Keratinocyte (primary cell): Measurements from ENCODE around the gene RHOB. TPM values are rescaled to one million over a fixed set of nuclear protein-coding genes. Genes with fewer than 3 reads are reported as not detected.
"Not testable (repeated sequence)": the region's sequence is repeated elsewhere in the genome, so short reads cannot be mapped to it uniquely, and the experiment has no call there.

Experiments
- DNase-seq: peaks from one replicate; pipeline ENCODE4 v3.0.0-alpha.2; 2011; ENCODE audit warnings: low read depth, missing footprints, low spot score
- FAIRE-seq: peaks from 2 replicates; lab custom pipeline; 2011; peaks lifted over from hg19 to GRCh38; lab: Jason Lieb, UNC
- H2AFZ ChIP-seq: 2 replicates; pipeline ENCODE4 v1.6.0; 2012; ENCODE audit warnings: low read length, control low read depth, inconsistent platforms; ENCODE audit not compliant: control insufficient read depth
- H3K27ac ChIP-seq: 2 replicates; pipeline ENCODE4 v1.5.1; 2011; ENCODE audit warnings: low read length; ENCODE audit not compliant: control insufficient read depth, insufficient read depth
- H3K27me3 ChIP-seq: 3 replicates; pipeline ENCODE4 v1.6.0; 2011; ENCODE audit warnings: low read length; ENCODE audit not compliant: control insufficient read depth, insufficient read depth; ENCODE audit errors: extremely low read depth
- H3K36me3 ChIP-seq, 2 experiments: 2 replicates in 1 of 2; 3 replicates in 1 of 2; pipeline ENCODE4 v1.5.1; 2011; ENCODE audit warnings: low read length in 2 of 2, mild to moderate bottlenecking in 1 of 2; ENCODE audit not compliant: control insufficient read depth in 2 of 2, insufficient read depth in 2 of 2; ENCODE audit errors: extremely low read depth in 1 of 2
- H3K4me1 ChIP-seq: 3 replicates; pipeline ENCODE4 v1.5.1; 2011; ENCODE audit warnings: low read length; ENCODE audit not compliant: control insufficient read depth, insufficient read depth; ENCODE audit errors: extremely low read depth
- H3K4me2 ChIP-seq: 3 replicates; pipeline ENCODE4 v1.6.0; 2011; ENCODE audit warnings: low read depth, low read length; ENCODE audit not compliant: control insufficient read depth, insufficient read depth; ENCODE audit errors: extremely low read depth
- H3K4me3 ChIP-seq, 3 experiments: fragments of 200-600 bp in 1 of 3; sonication (generic) in 1 of 3; 2 replicates in 2 of 3; 3 replicates in 1 of 3; pipeline ENCODE4 v1.5.1; 2011 to 2016; ENCODE audit warnings: low read length in 3 of 3, mild to moderate bottlenecking in 3 of 3, control low read depth in 2 of 3, inconsistent platforms in 1 of 3, low read depth in 1 of 3, mixed read lengths in 1 of 3, mixed run types in 1 of 3, moderate library complexity in 1 of 3; ENCODE audit not compliant: control insufficient read depth in 2 of 3, insufficient read depth in 2 of 3; ENCODE audit errors: extremely low read depth in 1 of 3
- H3K79me2 ChIP-seq: 2 replicates; pipeline ENCODE4 v1.6.0; 2012; ENCODE audit warnings: low read length; ENCODE audit not compliant: control insufficient read depth, insufficient read depth
- H3K9ac ChIP-seq: 3 replicates; pipeline ENCODE4 v1.6.0; 2011; ENCODE audit warnings: low read length; ENCODE audit not compliant: control insufficient read depth, insufficient read depth; ENCODE audit errors: extremely low read depth
- H3K9me1 ChIP-seq: 3 replicates; pipeline ENCODE4 v1.6.0; 2011; ENCODE audit warnings: low read length; ENCODE audit not compliant: control insufficient read depth, insufficient read depth; ENCODE audit errors: extremely low read depth
- H3K9me3 ChIP-seq: 2 replicates; pipeline ENCODE4 v1.5.1; 2012; ENCODE audit warnings: low read depth, low read length; ENCODE audit not compliant: control insufficient read depth
- H4K20me1 ChIP-seq: 3 replicates; pipeline ENCODE4 v1.6.0; 2011; ENCODE audit warnings: low read length; ENCODE audit not compliant: control insufficient read depth, insufficient read depth; ENCODE audit errors: extremely low read depth
- EZH2 ChIP-seq: IDR thresholded peaks from one replicate; pipeline ENCODE4 v1.6.1; 2012; ENCODE audit warnings: inconsistent platforms, mild to moderate bottlenecking, low read length, moderate library complexity
- dilution Hi-C: fragments of 300-500 bp; cut with MboI; formaldehyde crosslinking; loops from one replicate; pipeline ENCODE4 v1.7.0; 2020; ENCODE audit warnings: low sequenced_read_pairs; ENCODE audit not compliant: extremely low pct_ligation_motif_present
- polyA plus RNA-seq, 5 experiments: library from polyadenylated mRNA; depleted of rRNA in 3 of 5; stranded (reverse) in 3 of 5; stranded (forward) in 1 of 5; unstranded in 1 of 5; fragments of >200 nt; gene quantifications; 1 replicate in 1 of 5; 2 replicates in 3 of 5; 3 replicates in 1 of 5; pipeline versions ENCODE4 v1.2.1 to v1.2.3, GENCODE V29; 2011 to 2012; ENCODE audit warnings: missing spikeins in 2 of 5, low read depth in 1 of 5, low replicate concordance in 1 of 5
- TF ChIP-seq, protein P1 (sequence below), 3 experiments: IDR thresholded peaks in 1 of 3; conservative IDR thresholded peaks in 1 of 3; optimal IDR thresholded peaks in 1 of 3; 2 replicates in 2 of 3; 3 replicates in 1 of 3; pipeline versions ENCODE3 to v1.5.1; 2011; ENCODE audit warnings: low read length in 3 of 3, mild to moderate bottlenecking in 3 of 3, moderate library complexity in 2 of 3, control low read depth in 1 of 3, inconsistent platforms in 1 of 3; ENCODE audit not compliant: insufficient read depth in 2 of 3; ENCODE audit errors: extremely low read depth in 1 of 3

The RHOB gene
- polyA plus RNA-seq, 1 donor (not counting 4 experiments of a cell fraction or from before 2014, with no cell fraction given) = 23.6 TPM

DNA sequence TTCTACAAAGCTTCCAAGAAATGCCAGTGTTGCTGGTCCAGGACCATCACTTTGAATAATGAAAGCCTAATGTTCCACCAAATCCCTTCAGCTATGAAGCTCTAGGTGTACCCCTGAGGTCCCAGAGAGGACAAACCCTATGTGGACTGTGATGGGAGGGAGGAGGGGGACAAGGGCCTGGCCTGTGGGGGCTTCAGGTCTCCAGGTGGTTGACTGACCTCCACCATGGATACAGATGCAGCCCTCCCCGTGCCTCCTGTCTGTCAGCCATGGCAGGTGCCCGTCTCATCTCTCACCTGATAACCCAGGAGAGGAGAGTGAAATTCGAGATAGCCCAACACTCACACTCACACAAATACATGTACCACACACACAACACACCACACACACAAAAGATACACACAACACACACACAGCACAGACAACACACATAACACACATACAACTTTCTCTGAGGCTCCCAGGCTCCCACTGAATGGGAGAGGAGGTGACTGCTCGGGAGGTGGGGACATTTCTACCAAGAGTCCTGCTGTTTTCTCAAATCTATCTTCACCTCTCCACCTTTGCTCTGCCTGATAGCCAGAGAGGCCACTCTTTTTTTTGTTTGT lies 12.8 kb upstream of the RHOB start:
- dilution Hi-C loops = no loop called here
- Histone ChIP-seq H3K27ac (no peak overlapping the region), H3K27me3 (no peaks in the 10 kb centered on the region), H3K4me1 (peaks cover 28% of the 10 kb centered on the region), H3K9me3 (no peaks in the 10 kb centered on the region), H3K9me1 (no peaks in the 10 kb centered on the region), H3K4me3 (no peak overlapping the region), H3K79me2 (no peaks in the 10 kb centered on the region), H3K4me2 (no peak overlapping the region), H4K20me1 (no peaks in the 10 kb centered on the region), H3K9ac (no peak overlapping the region), H3K36me3 (no peaks in the 10 kb centered on the region), H2AFZ (no peak overlapping the region)
- no peak for FAIRE-seq
- DNase-seq = no peak
- TF ChIP-seq, protein P1, sequence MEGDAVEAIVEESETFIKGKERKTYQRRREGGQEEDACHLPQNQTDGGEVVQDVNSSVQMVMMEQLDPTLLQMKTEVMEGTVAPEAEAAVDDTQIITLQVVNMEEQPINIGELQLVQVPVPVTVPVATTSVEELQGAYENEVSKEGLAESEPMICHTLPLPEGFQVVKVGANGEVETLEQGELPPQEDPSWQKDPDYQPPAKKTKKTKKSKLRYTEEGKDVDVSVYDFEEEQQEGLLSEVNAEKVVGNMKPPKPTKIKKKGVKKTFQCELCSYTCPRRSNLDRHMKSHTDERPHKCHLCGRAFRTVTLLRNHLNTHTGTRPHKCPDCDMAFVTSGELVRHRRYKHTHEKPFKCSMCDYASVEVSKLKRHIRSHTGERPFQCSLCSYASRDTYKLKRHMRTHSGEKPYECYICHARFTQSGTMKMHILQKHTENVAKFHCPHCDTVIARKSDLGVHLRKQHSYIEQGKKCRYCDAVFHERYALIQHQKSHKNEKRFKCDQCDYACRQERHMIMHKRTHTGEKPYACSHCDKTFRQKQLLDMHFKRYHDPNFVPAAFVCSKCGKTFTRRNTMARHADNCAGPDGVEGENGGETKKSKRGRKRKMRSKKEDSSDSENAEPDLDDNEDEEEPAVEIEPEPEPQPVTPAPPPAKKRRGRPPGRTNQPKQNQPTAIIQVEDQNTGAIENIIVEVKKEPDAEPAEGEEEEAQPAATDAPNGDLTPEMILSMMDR (optimal IDR thresholded peaks at IDR 0.05 in 1 of 3, IDR thresholded peaks at IDR 0.05 in 1 of 3, conservative IDR thresholded peaks at IDR 0.05 in 1 of 3; ENCODE audit: extremely low read depth in 1 of 3, insufficient read depth in 2 of 3, low read length in 3 of 3) = no peak
- no peak for TF ChIP-seq EZH2

DNA sequence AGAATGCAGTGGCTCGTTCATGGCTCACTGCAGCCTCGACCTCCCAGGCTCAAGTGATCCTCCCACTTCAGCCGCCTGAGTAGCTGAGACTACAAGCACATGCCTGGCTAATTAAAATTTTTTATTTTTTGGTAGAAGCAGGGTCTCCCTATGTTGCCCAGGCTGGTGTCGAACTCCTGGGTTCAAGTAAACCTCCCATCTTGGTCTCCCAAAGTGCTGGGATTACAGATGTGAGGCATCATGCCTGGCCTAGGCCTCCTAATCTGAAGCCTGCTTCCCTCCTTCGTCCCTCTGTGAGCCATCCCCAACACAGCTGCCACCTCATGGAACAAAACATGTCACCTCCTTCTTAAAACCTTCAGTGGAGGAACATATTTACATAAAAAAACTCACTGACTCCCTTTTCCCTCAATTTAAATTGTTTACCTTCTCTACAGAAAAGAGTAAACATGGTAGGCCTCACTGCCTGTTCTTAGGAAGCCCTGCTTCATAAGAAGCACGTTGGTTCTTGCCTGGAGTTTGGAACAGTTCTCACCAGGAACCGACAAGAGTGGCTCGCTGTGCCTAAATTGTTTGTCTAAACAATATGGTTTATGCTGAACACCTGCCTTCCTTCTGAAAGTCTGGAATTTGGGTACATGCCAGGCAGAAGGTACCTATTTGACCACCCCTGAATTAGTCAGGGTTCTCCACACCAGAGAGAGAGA lies 12.1 kb upstream of the RHOB start:
- Histone ChIP-seq H3K79me2 (no peaks in the 10 kb centered on the region), H3K27me3 (no peaks in the 10 kb centered on the region), H3K36me3 (no peaks in the 10 kb centered on the region), H3K4me2 (no peak overlapping the region), H3K4me3 (no peak overlapping the region), H3K9ac (no peak overlapping the region), H3K4me1 (peaks cover 23% of the 10 kb centered on the region), H3K27ac (no peak overlapping the region), H3K9me1 (no peaks in the 10 kb centered on the region), H4K20me1 (no peaks in the 10 kb centered on the region), H3K9me3 (no peaks in the 10 kb centered on the region), H2AFZ (no peak overlapping the region)
- DNase-seq (no peak), FAIRE-seq (no peak)
- dilution Hi-C loops = no loop called here
- no peak for TF ChIP-seq EZH2
- TF ChIP-seq, protein P1 (optimal IDR thresholded peaks at IDR 0.05 in 1 of 3, IDR thresholded peaks at IDR 0.05 in 1 of 3, conservative IDR thresholded peaks at IDR 0.05 in 1 of 3; ENCODE audit: extremely low read depth in 1 of 3, insufficient read depth in 2 of 3, low read length in 3 of 3) = no peak

DNA sequence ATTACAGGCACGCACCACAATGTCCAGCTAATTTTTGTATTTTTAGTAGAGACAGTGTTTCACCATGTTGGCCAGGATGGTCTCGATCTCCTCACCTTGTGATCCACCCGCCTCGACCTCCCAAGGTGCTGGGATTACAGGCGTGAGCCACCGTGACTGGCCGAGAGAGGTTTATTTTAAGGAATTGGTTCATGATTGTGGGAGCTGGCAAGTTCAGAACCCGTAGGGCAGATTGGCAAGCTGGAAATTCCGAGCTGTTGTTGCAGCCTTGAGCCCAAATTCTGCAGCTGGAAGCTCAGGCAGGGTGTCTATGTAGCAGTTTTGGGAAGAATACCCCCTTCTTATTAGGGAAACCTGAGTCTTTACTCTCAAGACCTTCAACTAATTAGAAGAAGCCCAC lies 11.4 kb upstream of the RHOB start:
- H3K4me3 ChIP-seq, H3K4me2 ChIP-seq, H3K27me3 ChIP-seq, FAIRE-seq, H4K20me1 ChIP-seq, H3K36me3 ChIP-seq, H3K27ac ChIP-seq, H3K79me2 ChIP-seq, H3K9me3 ChIP-seq, H3K9me1 ChIP-seq, H2AFZ ChIP-seq, H3K9ac ChIP-seq, DNase-seq, dilution Hi-C loops: not testable (repeated sequence)
- H3K4me1 ChIP-seq = peaks cover 18% of the 10 kb centered on the region
